ENCODE measurements around the gene HABP4. TPM values are rescaled to one million over a fixed set of nuclear protein-coding genes. Genes with fewer than 3 reads are reported as not detected.

HABP4 gene
- total RNA-seq, 1 experiment from 2014 or later: 9.8 TPM

GRCh38 chr9:96476013-96476412 is 26.0 kb downstream of the HABP4 start (continued):
- TF ChIP-seq CREB1 (CRISPR knock-in tag; IDR thresholded peaks at IDR 0.05) (no peak), GABPB1 (CRISPR knock-in tag; IDR thresholded peaks at IDR 0.05) (no peak), HMGA2 (CRISPR knock-in tag; IDR thresholded peaks at IDR 0.05) (no peak), PRRX2 (CRISPR knock-in tag; IDR thresholded peaks at IDR 0.05) (no peak), GRHL2 (CRISPR knock-in tag; IDR thresholded peaks at IDR 0.05; ENCODE audit: insufficient replicate concordance, severe bottlenecking) (no peak), E2F1 (CRISPR knock-in tag; IDR thresholded peaks at IDR 0.05) (no peak), GTF2I (CRISPR knock-in tag; conservative IDR thresholded peaks at IDR 0.05) (no peak), SMAD4 (CRISPR knock-in tag; IDR thresholded peaks at IDR 0.05) (no peak), FOXJ3 (CRISPR knock-in tag; IDR thresholded peaks at IDR 0.05; ENCODE audit: borderline replicate concordance) (no peak)

DNA sequence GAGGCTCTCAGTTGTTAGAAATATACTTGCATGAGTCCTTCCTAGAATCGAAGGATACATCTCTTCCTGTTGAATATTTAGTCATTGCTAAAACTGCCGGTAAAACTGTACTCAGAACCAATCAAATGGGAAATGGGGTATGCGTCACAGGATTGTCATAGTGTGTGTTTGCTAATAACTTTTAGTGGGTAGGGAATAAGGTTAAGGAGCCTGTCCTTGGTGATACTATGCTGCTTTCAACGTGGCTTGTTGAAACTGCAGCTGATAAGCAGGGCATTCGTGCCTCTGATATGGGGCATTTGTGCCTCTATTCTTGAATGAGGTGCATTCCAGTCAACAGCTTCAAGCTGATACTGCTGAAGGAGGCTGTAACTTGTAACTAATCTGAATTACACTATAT is 26.6 kb downstream of the HABP4 start:
- TF ChIP-seq ELF4 (CRISPR knock-in tag; IDR thresholded peaks at IDR 0.05; ENCODE audit: low read depth) (no peak), CREM (CRISPR knock-in tag; IDR thresholded peaks at IDR 0.05) (no peak), ZNF416 (CRISPR knock-in tag; IDR thresholded peaks at IDR 0.05) (no peak), ESRRA (CRISPR knock-in tag; IDR thresholded peaks at IDR 0.05; ENCODE audit: borderline replicate concordance) (no peak)
- TF ChIP-seq, protein P1, sequence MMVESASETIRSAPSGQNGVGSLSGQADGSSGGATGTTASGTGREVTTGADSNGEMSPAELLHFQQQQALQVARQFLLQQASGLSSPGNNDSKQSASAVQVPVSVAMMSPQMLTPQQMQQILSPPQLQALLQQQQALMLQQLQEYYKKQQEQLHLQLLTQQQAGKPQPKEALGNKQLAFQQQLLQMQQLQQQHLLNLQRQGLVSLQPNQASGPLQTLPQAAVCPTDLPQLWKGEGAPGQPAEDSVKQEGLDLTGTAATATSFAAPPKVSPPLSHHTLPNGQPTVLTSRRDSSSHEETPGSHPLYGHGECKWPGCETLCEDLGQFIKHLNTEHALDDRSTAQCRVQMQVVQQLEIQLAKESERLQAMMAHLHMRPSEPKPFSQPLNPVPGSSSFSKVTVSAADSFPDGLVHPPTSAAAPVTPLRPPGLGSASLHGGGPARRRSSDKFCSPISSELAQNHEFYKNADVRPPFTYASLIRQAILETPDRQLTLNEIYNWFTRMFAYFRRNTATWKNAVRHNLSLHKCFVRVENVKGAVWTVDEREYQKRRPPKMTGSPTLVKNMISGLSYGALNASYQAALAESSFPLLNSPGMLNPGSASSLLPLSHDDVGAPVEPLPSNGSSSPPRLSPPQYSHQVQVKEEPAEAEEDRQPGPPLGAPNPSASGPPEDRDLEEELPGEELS (CRISPR knock-in tag; IDR thresholded peaks at IDR 0.05): no peak

GRCh38 chr9:96478829-96479371 is 28.9 kb downstream of the HABP4 start:
- CTCF ChIA-PET: interaction anchor here (1.0 to 1.7 kb wide), 2 partner anchors 37 to 152 kb away, joined by 4 read pairs; no protein-coding TSS in a partner anchor
- POLR2A ChIA-PET: no interaction called here
- no peaks in the 10 kb centered on the region for H3K9me3 Mint-ChIP-seq
- H3K4me3 Mint-ChIP-seq: no peak overlapping the region
- ATAC-seq (no peak), DNase-seq (ENCODE audit: low spot score) (no peak)
- H3K27ac Mint-ChIP-seq: no peak overlapping the region
- H3K4me1 Mint-ChIP-seq: no peaks in the 10 kb centered on the region
- H3K36me3 Mint-ChIP-seq: peaks cover 9% of the 10 kb centered on the region
- H3K27me3 Mint-ChIP-seq (ENCODE audit: low read depth): no peaks in the 10 kb centered on the region
- TF ChIP-seq IRF2 (CRISPR knock-in tag; IDR thresholded peaks at IDR 0.05; ENCODE audit: borderline replicate concordance, low read depth): no peak
- no peak for TF ChIP-seq RELA (CRISPR knock-in tag; IDR thresholded peaks at IDR 0.05; ENCODE audit: borderline replicate concordance)
- no peak for TF ChIP-seq JUN (CRISPR knock-in tag; IDR thresholded peaks at IDR 0.05)
- TF ChIP-seq GTF2I (CRISPR knock-in tag; conservative IDR thresholded peaks at IDR 0.05): no peak
- TF ChIP-seq NFYB (CRISPR knock-in tag; conservative IDR thresholded peaks at IDR 0.05; ENCODE audit: low read depth): no peak
- TF ChIP-seq SMAD3 (CRISPR knock-in tag; IDR thresholded peaks at IDR 0.05; ENCODE audit: borderline replicate concordance): no peak
- TF ChIP-seq ATF2 (CRISPR knock-in tag; IDR thresholded peaks at IDR 0.05; ENCODE audit: borderline replicate concordance, low read depth): no peak
- TF ChIP-seq, protein P2, sequence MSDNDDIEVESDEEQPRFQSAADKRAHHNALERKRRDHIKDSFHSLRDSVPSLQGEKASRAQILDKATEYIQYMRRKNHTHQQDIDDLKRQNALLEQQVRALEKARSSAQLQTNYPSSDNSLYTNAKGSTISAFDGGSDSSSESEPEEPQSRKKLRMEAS (CRISPR knock-in tag; IDR thresholded peaks at IDR 0.05): no peak
- TF ChIP-seq ZNF425 (CRISPR knock-in tag; conservative IDR thresholded peaks at IDR 0.05): no peak
- no peak for TF ChIP-seq AFF4 (CRISPR knock-in tag; IDR thresholded peaks at IDR 0.05; ENCODE audit: borderline replicate concordance)
- no peak for TF ChIP-seq ZNF396 (CRISPR knock-in tag; IDR thresholded peaks at IDR 0.05; ENCODE audit: borderline replicate concordance)

More for the DNA sequence above, 26.6 kb downstream of the HABP4 start:
- H3K27me3 Mint-ChIP-seq (ENCODE audit: low read depth): no peaks in the 10 kb centered on the region
- no peak overlapping the region for H3K4me3 Mint-ChIP-seq
- H3K36me3 Mint-ChIP-seq: peaks cover 3% of the 10 kb centered on the region
- no peak for ATAC-seq
- no peaks in the 10 kb centered on the region for H3K4me1 Mint-ChIP-seq
- CTCF ChIA-PET: no interaction called here
- DNase-seq (ENCODE audit: low spot score): no peak
- POLR2A ChIA-PET: no interaction called here
- H3K27ac Mint-ChIP-seq: no peak overlapping the region
- no peaks in the 10 kb centered on the region for H3K9me3 Mint-ChIP-seq
